GM06990 (cell line): Measurements from ENCODE around the gene ALG11.

Source experiments
- DNase-seq: peaks from one replicate; pipeline ENCODE4 v3.0.0-alpha.2; 2011; ENCODE audit not compliant: insufficient read length; ENCODE audit errors: extremely low read depth
- H3K27me3 ChIP-seq: replicated peaks from 2 replicates; pipeline ENCODE4 v1.6.0; 2011; ENCODE audit warnings: low read length; ENCODE audit not compliant: control insufficient read depth, insufficient read depth
- H3K36me3 ChIP-seq: 2 replicates; pipeline ENCODE4 v1.5.1; 2011; ENCODE audit warnings: low read length; ENCODE audit not compliant: control insufficient read depth, insufficient read depth
- H3K4me3 ChIP-seq: replicated peaks from 2 replicates; pipeline ENCODE4 v1.5.1; 2011; ENCODE audit warnings: low read depth, mild to moderate bottlenecking, control low read depth, low read length
- TF ChIP-seq, protein P1 (sequence below): IDR thresholded peaks from 2 replicates; pipeline ENCODE4 v1.5.1; 2011; ENCODE audit warnings: low read length, control low read depth, mild to moderate bottlenecking, inconsistent platforms; ENCODE audit not compliant: insufficient read depth, poor library complexity, severe bottlenecking

ALG11 gene

DNA sequence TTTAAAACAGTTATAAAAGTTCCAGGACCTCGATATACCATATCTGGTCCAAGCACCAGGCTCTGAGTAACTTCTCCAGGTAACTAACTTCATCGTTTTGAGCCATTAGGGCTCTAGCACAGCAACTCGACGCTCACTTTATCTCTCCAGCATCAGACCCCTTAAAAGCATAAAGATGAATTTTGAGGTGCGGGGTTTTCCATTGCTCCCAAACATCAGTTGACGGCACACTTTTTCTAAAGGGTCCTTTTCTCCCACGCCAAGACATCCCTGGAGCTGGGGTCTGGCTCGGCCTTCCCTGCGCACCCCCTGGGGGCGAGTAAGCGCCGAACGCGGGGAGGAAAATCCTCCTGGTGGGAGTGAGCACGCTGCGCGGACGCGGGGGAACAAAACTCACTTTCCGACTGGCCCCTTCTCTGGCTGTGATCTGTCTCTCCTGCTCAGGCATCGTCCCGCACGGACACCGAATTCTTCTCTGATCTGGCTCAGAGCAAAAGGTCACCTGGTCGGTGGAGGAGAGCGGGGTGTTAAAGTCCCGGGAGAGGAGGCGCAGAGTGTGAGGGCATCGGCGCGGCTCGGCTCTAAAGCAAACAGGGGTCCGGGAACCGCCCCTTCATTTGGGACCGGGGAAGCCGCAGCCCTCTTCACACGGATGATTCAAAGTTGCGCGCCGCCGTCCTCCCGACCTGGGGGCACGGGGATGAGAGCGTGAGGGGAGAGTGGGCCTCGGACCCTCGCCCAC lies 1.1 kb upstream of the ALG11 start, which contains the start of gene ATP7B:
Gene ATP7B, minus strand, starts transcription at position 561 of the 742 bp plus-strand sequence. Its CDS starts 113 bp downstream, at position 448.
- Histone ChIP-seq H3K36me3 (no peaks in the 10 kb centered on the region), H3K27me3 (peaks cover 1% of the 10 kb centered on the region), H3K4me3 (peak within 1 kb of the TSS; percentile 98)
- TF ChIP-seq, protein P1, sequence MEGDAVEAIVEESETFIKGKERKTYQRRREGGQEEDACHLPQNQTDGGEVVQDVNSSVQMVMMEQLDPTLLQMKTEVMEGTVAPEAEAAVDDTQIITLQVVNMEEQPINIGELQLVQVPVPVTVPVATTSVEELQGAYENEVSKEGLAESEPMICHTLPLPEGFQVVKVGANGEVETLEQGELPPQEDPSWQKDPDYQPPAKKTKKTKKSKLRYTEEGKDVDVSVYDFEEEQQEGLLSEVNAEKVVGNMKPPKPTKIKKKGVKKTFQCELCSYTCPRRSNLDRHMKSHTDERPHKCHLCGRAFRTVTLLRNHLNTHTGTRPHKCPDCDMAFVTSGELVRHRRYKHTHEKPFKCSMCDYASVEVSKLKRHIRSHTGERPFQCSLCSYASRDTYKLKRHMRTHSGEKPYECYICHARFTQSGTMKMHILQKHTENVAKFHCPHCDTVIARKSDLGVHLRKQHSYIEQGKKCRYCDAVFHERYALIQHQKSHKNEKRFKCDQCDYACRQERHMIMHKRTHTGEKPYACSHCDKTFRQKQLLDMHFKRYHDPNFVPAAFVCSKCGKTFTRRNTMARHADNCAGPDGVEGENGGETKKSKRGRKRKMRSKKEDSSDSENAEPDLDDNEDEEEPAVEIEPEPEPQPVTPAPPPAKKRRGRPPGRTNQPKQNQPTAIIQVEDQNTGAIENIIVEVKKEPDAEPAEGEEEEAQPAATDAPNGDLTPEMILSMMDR = no peak
- DNase-seq = peak; percentile 20

DNA sequence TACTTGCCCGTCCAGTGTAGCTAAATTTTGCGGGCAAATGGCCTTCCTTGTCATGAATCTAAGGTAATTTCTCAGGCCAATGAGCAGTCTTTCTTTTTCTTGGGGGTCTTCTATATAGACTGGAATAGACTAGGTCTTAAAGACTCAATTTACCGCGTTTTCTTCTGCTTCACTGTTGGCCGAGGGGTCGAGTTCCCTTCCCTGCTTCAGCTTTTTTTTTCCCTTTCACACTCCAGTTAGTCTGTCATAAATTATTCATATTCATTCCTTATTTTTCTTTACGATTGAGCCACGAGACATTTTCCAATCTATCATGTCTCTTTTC lies 276 bp downstream of the ALG11 start:
- TF ChIP-seq, protein P1 = no peak
- H3K36me3 ChIP-seq = no peaks in the 10 kb centered on the region
- peak overlapping the region; percentile 98 for H3K4me3 ChIP-seq
- DNase-seq = no peak
- peaks cover 1% of the 10 kb centered on the region for H3K27me3 ChIP-seq

DNA sequence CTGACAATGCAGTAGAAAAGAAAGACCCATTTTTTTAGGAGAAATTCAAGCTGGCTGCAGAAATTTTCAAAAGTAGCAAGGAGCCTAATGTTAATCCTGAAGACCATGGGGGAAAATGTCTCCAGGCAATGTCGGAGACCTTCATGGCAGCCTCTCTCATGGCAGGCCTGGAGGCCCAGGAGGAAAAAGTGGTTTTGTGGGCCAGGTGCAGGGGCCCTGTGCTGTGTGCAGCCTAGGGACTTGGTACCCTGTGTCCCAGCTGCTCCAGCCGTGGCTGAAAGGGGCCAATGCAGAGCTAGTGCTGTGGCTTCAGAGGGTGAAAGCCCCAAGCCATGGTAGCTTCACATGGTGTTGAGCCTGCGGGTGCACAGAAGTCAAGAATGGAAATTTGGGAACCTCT lies 4.1 kb downstream of the ALG11 start:
- Histone ChIP-seq H3K27me3 (no peaks in the 10 kb centered on the region; the same call in 1 of the 2 replicates), H3K4me3 (no peak overlapping the region), H3K36me3 (peaks cover 1% of the 10 kb centered on the region)
- TF ChIP-seq, protein P1 = no peak
- DNase-seq = no peak

DNA sequence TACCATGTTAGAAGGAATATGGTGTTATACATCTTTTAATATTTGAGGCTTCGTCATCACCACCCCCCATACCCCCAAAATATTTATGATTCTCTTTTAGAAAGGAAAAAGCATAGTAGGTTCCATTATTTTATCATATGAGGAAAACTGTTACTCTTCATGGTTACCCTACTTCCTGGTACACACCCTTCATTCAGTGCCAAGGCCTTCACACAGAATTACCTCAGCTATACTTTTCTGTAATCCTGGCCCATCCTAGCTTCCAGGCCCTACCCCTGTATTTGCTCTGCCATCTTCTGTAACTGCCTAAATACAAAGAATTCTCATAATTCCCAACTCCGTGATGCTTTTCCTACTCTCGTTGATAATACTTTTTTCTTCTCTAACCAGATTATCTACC lies 8.0 kb downstream of the ALG11 start:
- no peak overlapping the region for H3K4me3 ChIP-seq
- H3K36me3 ChIP-seq = peaks cover 8% of the 10 kb centered on the region
- TF ChIP-seq, protein P1 = no peak
- DNase-seq = no peak
- H3K27me3 ChIP-seq = no peaks in the 10 kb centered on the region

DNA sequence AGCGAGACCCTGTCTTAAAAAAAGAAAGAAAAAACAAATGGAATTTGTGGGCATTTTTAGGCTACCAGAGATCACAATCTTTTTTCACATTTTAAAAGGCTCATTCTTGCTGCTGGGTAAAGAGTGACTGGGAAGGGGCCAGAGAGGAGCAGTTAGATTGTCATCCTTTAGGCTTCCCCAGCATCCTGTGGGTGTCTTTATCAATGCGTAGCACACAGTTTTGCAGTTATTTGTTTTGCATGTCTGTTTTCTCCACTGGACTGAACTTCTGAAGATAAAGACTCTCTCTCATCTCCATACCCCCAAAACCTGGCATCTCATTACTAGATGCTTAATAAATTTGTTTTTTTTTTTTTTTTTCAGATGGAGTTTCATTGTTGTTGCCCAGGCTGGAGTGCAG lies 10.2 kb downstream of the ALG11 start:
- TF ChIP-seq, protein P1 = no peak
- peaks cover 16% of the 10 kb centered on the region for H3K36me3 ChIP-seq

More for the DNA sequence above, 10.2 kb downstream of the ALG11 start:
- Histone ChIP-seq H3K27me3 (no peaks in the 10 kb centered on the region), H3K4me3 (no peak overlapping the region)
- DNase-seq = no peak
